HG02610 (cell line): Measurements from ENCODE around the gene CPXM1.
"Not testable (repeated sequence)": the region's sequence is repeated elsewhere in the genome, so short reads cannot be mapped to it uniquely, and the experiment has no call there.

Experiments used
- ATAC-seq: cut with Tn5 transposase; IDR thresholded peaks from one replicate; pipeline ENCODE4 v1.9.1; 2021; ENCODE audit warnings: mild to moderate bottlenecking, moderate library complexity; ENCODE audit not compliant: unreplicated experiment

CPXM1 gene

GRCh38 chr20:2800521-2801285 is at the start of gene CPXM1:
TSS of gene CPXM1 (minus strand) at chr20:2800627. CDS start at chr20:2800572, 55 bp downstream.
- no peak for ATAC-seq

DNA sequence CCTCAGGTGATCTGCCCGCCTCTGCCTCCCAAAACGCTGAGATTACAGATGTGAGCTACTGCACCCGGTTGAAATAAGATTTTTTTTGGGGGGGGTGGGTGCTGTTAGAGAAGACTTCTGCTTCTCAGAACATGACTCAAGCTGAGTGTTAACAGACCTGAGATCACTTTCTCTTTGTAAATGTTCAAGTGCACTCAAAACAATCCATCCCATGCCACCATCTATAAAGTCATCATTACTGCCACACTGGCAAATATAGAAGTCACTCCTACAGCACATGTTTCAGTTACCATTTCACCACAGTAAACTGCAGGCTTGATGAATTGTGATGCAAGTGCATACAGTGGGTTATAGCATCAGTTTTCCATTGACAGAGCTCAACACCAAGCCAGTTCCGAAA is 49.1 kb upstream of the CPXM1 start:
- no peak for ATAC-seq

GRCh38 chr20:2847802-2848201 is 47.4 kb upstream of the CPXM1 start:
- no peak for ATAC-seq

DNA sequence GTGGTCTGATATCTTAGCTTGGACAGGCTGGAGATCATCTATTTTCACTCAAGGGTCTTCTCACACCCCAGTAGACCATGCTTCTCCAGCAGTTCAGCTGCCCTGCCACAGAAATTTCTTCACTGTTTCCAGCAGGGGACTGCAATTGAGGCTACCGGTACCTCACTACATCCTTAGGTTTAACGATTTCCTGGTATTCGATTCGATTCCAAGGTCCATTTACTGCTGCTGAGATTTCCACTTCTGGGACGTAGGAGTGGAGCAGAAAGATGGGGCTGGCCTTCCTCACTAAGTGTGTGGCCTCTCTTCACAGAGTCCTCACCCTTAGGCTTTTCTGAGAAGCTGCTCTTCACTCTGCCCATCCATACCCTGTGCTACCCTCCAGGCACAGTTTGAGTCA is 46.3 kb upstream of the CPXM1 start:
- no peak for ATAC-seq

GRCh38 chr20:2845607-2846006 is 45.2 kb upstream of the CPXM1 start:
- no peak for ATAC-seq

- peak; percentile 24 for ATAC-seq
These were observed 40.6 kb upstream of the CPXM1 start for GRCh38 chr20:2840967-2841531.

DNA sequence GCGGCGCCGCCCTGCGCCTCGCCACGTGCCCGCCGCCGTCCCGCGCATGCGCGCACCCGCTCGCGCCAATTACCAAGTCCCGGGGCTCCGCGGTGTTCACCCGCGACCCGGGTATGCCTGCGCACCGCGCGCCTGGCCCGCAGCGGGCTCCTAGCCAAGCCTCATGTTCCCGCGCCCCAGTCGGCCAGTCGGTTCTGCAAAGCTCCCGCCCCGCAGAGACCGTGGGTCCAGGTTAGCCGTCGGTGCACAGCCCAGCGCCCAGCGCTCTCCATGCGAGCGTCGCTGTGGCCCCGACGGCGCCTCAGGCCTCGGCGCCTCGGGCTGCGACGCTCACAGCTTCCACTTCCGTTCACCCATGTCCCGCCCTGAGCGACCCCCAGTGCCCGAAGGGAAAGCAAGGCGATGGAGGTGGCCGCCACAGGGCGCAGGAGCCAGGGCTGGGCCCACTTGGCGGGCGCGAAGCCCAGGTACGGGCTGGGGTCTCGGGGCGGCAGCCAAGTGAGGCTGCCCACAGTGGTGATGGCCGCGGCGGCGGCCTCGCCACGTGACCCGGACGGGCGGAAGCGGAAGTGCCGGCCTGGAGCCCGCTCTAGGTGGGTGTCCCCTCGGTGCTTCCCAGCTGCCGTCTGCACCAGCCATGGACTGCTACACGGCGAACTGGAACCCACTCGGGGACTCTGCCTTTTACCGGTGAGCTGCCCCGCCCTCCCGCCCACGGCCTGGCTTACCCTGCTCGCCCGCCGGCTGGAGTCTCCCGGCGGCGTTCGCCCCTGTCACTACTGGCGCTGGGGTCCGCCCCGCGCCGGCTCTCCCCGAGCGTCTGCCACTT is 39.9 kb upstream of the CPXM1 start, which contains the start of the genes PCED1A and VPS16:
TSS of gene PCED1A (minus strand) at position 518 of the 829 bp plus-strand sequence. CDS start 743 bp downstream, outside the sequence.
TSS of gene VPS16 (plus strand) at position 608 of the 829 bp plus-strand sequence. CDS start at position 638, 30 bp downstream.
- ATAC-seq = peak; percentile 96

- no peak for ATAC-seq
These were observed 39.3 kb upstream of the CPXM1 start for GRCh38 chr20:2839732-2840137.

DNA sequence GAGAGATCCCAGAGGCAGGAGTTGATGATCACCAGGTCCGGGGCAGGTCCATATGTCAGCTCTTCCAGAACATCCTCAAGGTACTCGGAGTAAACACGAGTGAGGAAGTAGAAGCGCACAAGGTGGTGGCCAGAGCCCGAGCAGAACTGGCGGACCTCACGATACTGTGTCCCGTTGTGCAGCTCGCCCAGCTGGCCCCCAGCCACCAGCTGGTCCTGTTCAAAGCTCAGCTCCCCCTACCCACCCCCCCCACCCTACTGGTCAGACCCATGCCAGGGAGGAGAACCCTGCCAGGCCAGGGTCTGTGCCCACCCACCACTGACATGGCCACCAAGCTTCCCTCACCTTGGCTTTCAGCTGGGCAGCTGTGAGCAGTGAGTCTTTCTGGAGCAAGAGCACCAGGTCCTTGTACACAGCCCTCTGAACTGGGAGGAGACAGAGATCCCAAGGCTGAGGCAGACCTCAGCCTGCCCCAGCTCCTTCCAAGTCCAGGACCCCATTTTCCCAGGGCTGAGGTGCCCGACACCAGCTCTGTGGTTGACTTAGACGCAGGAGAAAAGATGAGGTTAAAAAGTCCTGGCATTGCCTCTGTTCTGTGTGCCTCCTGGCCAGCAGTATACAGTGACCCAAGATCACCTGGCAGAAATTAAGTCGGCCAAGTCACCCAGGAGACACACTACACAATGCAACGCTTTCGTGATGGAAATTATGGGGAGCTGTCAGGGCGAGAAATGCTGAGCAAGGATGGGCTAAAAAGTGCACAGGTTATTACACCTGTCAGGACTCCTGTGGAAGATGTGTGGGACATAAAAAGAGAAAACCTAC is 38.6 kb upstream of the CPXM1 start:
- no peak for ATAC-seq

GRCh38 chr20:2838170-2838797 is 37.9 kb upstream of the CPXM1 start:
- no peak for ATAC-seq

DNA sequence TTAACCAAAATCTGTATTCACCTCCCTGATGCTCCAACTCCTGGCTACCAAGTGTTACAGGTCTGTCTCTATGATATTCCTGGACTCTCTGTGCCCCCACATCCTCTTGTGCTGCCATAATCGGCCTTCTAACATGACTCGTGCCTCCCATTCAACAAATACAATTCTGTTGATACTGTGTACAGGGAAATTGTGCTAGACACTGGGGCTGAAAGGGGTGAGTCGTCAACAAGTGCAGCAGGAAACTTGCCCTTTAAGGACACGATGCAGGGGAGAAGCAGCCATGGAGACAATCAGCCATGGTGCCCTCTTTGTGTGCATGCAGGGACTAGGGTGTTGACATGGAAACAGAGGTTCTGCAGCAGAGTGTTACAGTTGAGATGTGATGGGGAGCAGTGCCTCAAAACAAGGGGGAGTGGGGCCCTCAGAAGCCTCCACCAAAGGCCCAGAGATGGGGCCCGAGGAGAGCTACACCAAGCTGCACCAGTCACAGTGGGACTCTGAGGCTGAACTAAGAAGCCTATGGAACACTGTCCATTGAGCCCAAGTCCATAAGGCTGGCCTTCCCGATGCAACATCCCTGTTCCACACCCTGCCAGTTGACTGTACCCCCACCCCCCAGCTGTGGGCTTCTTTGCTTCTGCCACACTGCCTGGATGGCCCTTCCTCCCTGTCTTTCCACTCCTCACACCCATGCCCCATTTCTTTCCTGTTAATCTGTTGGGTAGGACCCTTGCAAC is 37.0 kb upstream of the CPXM1 start:
- no peak for ATAC-seq

- no peak for ATAC-seq
These were observed 35.6 kb upstream of the CPXM1 start for GRCh38 chr20:2836035-2836434.

DNA sequence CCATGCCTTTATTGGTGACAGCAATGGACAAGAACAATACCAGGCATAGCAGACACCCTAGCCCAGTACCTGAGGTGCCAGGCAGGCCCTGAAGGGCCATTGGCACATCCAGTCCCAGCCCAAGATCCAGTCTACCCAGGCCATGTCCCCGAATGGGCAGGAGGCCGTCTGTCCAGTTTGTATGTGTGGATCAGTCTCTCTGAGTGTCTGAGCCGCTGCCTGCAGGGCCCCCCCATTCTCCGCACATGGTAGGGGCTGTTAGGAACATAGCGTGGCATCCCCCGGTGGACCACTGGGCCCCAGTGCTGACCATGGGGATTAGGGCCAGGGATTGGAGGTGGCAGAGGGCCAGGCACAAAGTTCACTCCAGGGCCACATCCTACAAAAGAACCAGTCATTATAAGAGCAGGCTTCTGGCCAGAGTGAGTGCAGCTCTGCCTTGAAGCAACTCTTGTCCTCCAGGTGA is 34.9 kb upstream of the CPXM1 start:
- ATAC-seq = no peak

GRCh38 chr20:2834401-2835110 is 34.1 kb upstream of the CPXM1 start:
- no peak for ATAC-seq

- ATAC-seq = no peak
These were observed 33.3 kb upstream of the CPXM1 start for GRCh38 chr20:2833761-2834160.

- ATAC-seq = not testable (repeated sequence)
These were observed 30.8 kb upstream of the CPXM1 start for GRCh38 chr20:2831206-2831605.

- ATAC-seq = no peak
These were observed 28.9 kb upstream of the CPXM1 start for GRCh38 chr20:2829376-2829775.

DNA sequence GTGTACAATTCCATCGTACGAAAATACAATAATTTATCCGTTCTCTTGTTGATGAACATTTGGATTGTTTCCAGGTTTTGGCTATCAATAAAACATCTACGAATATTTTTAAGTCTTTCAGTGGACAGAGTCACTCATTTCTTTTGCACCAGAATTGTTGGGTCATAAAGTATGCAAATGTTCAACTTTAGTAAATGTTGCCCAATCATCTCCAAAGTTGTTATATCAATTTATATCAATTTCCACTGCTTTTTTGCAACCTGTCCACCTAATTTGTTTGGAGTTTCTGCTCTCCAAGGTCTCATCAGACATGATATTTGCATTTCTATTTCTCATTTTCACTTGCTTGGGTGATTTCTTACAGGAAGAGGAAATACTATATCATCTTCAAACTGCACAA is 26.2 kb upstream of the CPXM1 start:
- ATAC-seq = no peak

DNA sequence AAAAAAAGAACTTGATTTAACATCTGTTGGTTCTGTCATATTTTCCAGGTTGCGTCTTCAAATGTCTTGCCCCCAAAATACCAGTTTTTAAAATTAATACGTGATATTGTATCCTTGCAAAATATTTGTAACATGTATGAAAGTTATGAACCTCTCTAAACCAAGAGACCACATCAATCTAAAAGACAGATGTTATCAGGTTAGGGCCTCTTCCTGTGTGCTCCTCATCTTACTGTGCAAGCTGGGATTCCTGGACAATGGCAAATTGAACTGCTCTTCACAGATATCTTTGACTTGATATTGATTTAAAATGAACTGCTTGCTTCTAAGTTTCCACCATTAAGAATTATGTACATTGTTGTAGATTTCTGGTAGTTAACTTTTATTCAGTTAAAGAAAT is 25.3 kb upstream of the CPXM1 start:
- ATAC-seq = no peak
